ENCODE data around the gene FAM13C. TPM values are rescaled to one million over a fixed set of nuclear protein-coding genes. Genes with fewer than 3 reads are reported as not detected.
A peak's percentile ranks its signal among the peaks of the same experiment; 100 is the strongest.
"Not testable (repeated sequence)": the region's sequence is repeated elsewhere in the genome, so short reads cannot be mapped to it uniquely, and the experiment has no call there.

Gene FAM13C
- total RNA-seq = 10 to 100 TPM; 45.1 to 62.9 (median 53.1) TPM

GRCh38 chr10:59362144-59362958, at the start of gene FAM13C:
Gene FAM13C, minus strand, starts transcription at chr10:59362549. Its CDS starts 89 bp downstream, at chr10:59362460.
- 0% methylated on average over 9 of the region's 41 CpGs for WGBS
- peaks cover 37 to 62% (median 59%) of the 10 kb centered on the region in 4 donors for H3K4me1 ChIP-seq
- peak within 1 kb of the TSS; percentile 86 to 94 (median 90) for H3K27ac ChIP-seq (replicated peaks in 1 of 4)
- H3K9me3 ChIP-seq = no peaks in the 10 kb centered on the region
- TF ChIP-seq POLR2A (IDR thresholded peaks at IDR 0.05; ENCODE audit: low read depth) (no peak), POLR2AphosphoS5 (IDR thresholded peaks at IDR 0.05) (peak; percentile 9 to 54), CTCF (IDR thresholded peaks at IDR 0.05) (peak in 1 of 3 experiments; percentile 6), EP300 (IDR thresholded peaks at IDR 0.05) (no peak)
- no peaks in the 10 kb centered on the region for H3K36me3 ChIP-seq
- intact Hi-C loops (cut with DNase I) = no loop called here
- peak; percentile 93 for DNase-seq (ENCODE audit: extremely low spot score)
- H3K4me3 ChIP-seq = peak within 1 kb of the TSS; percentile 60 to 80 (median 66)
- H3K27me3 ChIP-seq = no peaks in the 10 kb centered on the region

GRCh38 chr10:59405235-59405634, 42.9 kb upstream of the FAM13C start:
- H3K9me3 ChIP-seq = peaks cover 0 to 9% (median 3%) of the 10 kb centered on the region in 4 donors

GRCh38 chr10:59400214-59400613, 37.9 kb upstream of the FAM13C start:
- no peak overlapping the region for H3K27ac ChIP-seq (replicated peaks in 1 of 4)
- intact Hi-C loops (cut with DNase I) = no loop called here

More at GRCh38 chr10:59405235-59405634, 42.9 kb upstream of the FAM13C start:
- no peak for DNase-seq (ENCODE audit: extremely low spot score)
- intact Hi-C loops (cut with DNase I) = no loop called here
- Histone ChIP-seq H3K36me3 (no peaks in the 10 kb centered on the region), H3K4me1 (no peaks in the 10 kb centered on the region), H3K4me3 (no peak overlapping the region), H3K27me3 (no peaks in the 10 kb centered on the region), H3K27ac (replicated peaks in 1 of 4) (no peak overlapping the region)
- TF ChIP-seq CTCF (IDR thresholded peaks at IDR 0.05) = no peak
- TF ChIP-seq EP300 (IDR thresholded peaks at IDR 0.05) = no peak
- no peak for TF ChIP-seq POLR2A (IDR thresholded peaks at IDR 0.05; ENCODE audit: low read depth)
- TF ChIP-seq POLR2AphosphoS5 (IDR thresholded peaks at IDR 0.05) = no peak
- WGBS = 90% methylated on average over 3 of the region's 3 CpGs

GRCh38 chr10:59399329-59399728, 37.0 kb upstream of the FAM13C start:
- H3K36me3 ChIP-seq; intact Hi-C loops (cut with DNase I); H3K4me3 ChIP-seq; H3K4me1 ChIP-seq; H3K27ac ChIP-seq (replicated peaks in 1 of 4); DNase-seq (ENCODE audit: extremely low spot score); H3K27me3 ChIP-seq; H3K9me3 ChIP-seq: not testable (repeated sequence)
- 95% methylated on average over 4 of the region's 4 CpGs for WGBS

More at GRCh38 chr10:59400214-59400613, 37.9 kb upstream of the FAM13C start:
- Histone ChIP-seq H3K36me3 (no peaks in the 10 kb centered on the region), H3K9me3 (peaks cover 0 to 6% (median 3%) of the 10 kb centered on the region in 4 donors), H3K27me3 (no peaks in the 10 kb centered on the region), H3K4me3 (no peak overlapping the region), H3K4me1 (no peaks in the 10 kb centered on the region)
- no peak for DNase-seq (ENCODE audit: extremely low spot score)
- TF ChIP-seq POLR2A (IDR thresholded peaks at IDR 0.05; ENCODE audit: low read depth) = no peak
- 83% methylated on average over 1 of the region's 1 CpG for WGBS

- no peak overlapping the region for H3K27ac ChIP-seq (replicated peaks in 1 of 4)
These were observed 35.6 kb upstream of the FAM13C start for GRCh38 chr10:59397961-59398360.

More at GRCh38 chr10:59397961-59398360, 35.6 kb upstream of the FAM13C start:
- intact Hi-C loops (cut with DNase I) = no loop called here
- no peak for DNase-seq (ENCODE audit: extremely low spot score)
- Histone ChIP-seq H3K9me3 (no peaks in the 10 kb centered on the region), H3K4me3 (no peak overlapping the region), H3K4me1 (no peaks in the 10 kb centered on the region), H3K36me3 (no peaks in the 10 kb centered on the region), H3K27me3 (no peaks in the 10 kb centered on the region)
- WGBS = 60% methylated on average over 3 of the region's 3 CpGs
- TF ChIP-seq POLR2AphosphoS5 (IDR thresholded peaks at IDR 0.05) (no peak), CTCF (IDR thresholded peaks at IDR 0.05) (no peak), EP300 (IDR thresholded peaks at IDR 0.05) (no peak), POLR2A (IDR thresholded peaks at IDR 0.05; ENCODE audit: low read depth) (no peak)

Measured in esophagus muscularis mucosa (tissue), 4 donors.